Glomerular visceral epithelial cell (primary cell): ENCODE results near the gene PML.
"Not testable (repeated sequence)": the region's sequence is repeated elsewhere in the genome, so short reads cannot be mapped to it uniquely, and the experiment has no call there.

Experiments used
- DNase-seq: peaks from one replicate; pipeline ENCODE4 v3.0.0-alpha.2; 2016; ENCODE audit errors: extremely low spot score

PML gene

GRCh38 chr15:74056330-74056729, 61.8 kb downstream of the PML start:
- DNase-seq, result not testable (repeated sequence)

GRCh38 chr15:74059050-74059833, 64.7 kb downstream of the PML start:
- DNase-seq, result not testable (repeated sequence)

- no peak for DNase-seq
Observed at GRCh38 chr15:74060251-74060650, 65.7 kb downstream of the PML start.

GRCh38 chr15:74062236-74062635, 67.7 kb downstream of the PML start:
- no peak for DNase-seq

GRCh38 chr15:74062671-74063070, 68.2 kb downstream of the PML start:
- no peak for DNase-seq

GRCh38 chr15:74063425-74064146, 69.1 kb downstream of the PML start:
- DNase-seq, result not testable (repeated sequence)

GRCh38 chr15:74064183-74064582, 69.7 kb downstream of the PML start:
- DNase-seq, result not testable (repeated sequence)

- DNase-seq, result not testable (repeated sequence)
Observed at GRCh38 chr15:74064822-74065221, 70.3 kb downstream of the PML start.

GRCh38 chr15:74065684-74066411, 71.3 kb downstream of the PML start:
- DNase-seq, result not testable (repeated sequence)

- not testable (repeated sequence) for DNase-seq
Observed at GRCh38 chr15:74071645-74072044, 77.1 kb downstream of the PML start.

GRCh38 chr15:74072132-74072531, 77.6 kb downstream of the PML start:
- DNase-seq, result not testable (repeated sequence)

- not testable (repeated sequence) for DNase-seq
Observed at GRCh38 chr15:74072614-74073337, 78.3 kb downstream of the PML start.

- DNase-seq, result not testable (repeated sequence)
Observed at GRCh38 chr15:74075781-74076180, 81.3 kb downstream of the PML start.

GRCh38 chr15:74082450-74082849, 87.9 kb downstream of the PML start, which contains the start of gene GOLGA6A:
TSS of gene GOLGA6A (minus strand) at chr15:74082550. CDS start at chr15:74082509, 41 bp downstream.
- not testable (repeated sequence) for DNase-seq

GRCh38 chr15:74094567-74094966, 100.1 kb downstream of the PML start:
- DNase-seq, result not testable (repeated sequence)

- not testable (repeated sequence) for DNase-seq
Observed at GRCh38 chr15:74095610-74096009, 101.1 kb downstream of the PML start.

- DNase-seq, result not testable (repeated sequence)
Observed at GRCh38 chr15:74096753-74097474, 102.4 kb downstream of the PML start.
